A172 (cell line): ENCODE data around the gene S100A12. TPM values are rescaled to one million over a fixed set of nuclear protein-coding genes. Genes with fewer than 3 reads are reported as not detected.

Experiments used
- DNase-seq: peaks from one replicate; pipeline ENCODE4 v3.0.0-alpha.2; 2015; ENCODE audit warnings: low spot score
- total RNA-seq: library from RNA; depleted of rRNA; stranded (reverse); fragments of >200 nt; shearing (Covaris generic); gene quantifications from 2 replicates; pipeline ENCODE4 v1.2.3, GENCODE V29; 2014

The S100A12 gene
- total RNA-seq, 1 experiment from 2014 or later, result not detected

DNA sequence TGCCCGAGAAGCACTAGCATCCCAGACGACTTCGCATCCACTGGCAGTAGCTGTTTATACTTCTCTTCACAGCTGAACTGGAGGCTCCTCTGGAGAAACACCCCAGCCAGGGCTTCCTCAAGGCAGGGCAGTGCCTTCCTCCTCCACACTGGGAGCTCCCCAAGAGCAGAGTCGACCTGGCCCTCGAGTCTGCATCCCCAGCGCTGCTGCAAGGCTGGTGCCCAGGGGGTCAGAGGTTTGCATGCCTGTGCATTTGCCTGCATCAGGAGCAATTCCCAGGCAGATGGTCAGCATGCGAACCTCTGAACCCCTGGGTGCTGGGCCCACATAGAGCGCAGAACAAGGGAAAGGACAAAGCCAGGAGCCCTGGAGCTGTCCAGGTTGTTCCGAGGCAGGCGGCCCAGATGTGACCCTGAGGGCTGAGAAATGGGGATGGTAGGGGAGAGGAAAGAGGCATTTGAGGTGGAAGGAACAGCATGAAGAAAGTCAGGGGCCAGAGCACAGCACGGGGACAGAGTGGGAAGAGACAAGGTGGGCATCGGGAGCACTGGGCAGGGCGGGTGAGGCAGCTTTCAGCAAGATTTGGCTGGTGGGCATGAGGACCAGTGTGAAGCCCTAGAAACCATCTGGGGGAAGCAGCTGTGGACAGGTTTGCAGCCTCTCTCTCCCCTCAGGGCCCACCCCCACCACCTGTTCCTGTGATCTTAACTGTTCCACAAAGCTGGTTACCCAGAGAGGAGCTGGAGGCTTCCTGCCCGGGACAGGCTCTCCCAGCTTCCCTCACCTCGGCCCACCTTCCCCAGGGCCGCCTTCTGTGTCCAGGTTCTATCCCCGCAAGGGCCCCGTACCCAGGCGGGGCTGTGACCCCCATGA, 21.9 kb upstream of the S100A12 start:
- DNase-seq, result no peak

DNA sequence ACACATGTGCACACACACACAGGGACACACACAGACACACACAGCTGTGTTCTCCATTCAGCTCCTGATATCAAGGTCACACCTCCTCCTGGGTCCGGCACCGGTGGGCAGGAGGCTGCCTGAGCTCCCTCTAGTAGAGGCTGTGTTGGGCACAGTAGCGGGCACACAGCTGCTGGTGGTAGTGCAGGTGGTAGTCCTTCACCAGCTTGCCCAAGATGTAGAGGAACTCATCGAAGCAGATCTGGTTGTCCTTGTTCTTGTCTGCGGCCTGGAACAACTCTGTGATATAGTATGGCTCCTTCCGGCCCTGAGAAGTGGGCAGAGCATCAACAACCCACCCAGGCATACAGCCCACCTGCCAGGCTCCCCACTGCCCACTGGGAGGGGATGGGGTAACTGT, 21.0 kb upstream of the S100A12 start:
- DNase-seq, result no peak

DNA sequence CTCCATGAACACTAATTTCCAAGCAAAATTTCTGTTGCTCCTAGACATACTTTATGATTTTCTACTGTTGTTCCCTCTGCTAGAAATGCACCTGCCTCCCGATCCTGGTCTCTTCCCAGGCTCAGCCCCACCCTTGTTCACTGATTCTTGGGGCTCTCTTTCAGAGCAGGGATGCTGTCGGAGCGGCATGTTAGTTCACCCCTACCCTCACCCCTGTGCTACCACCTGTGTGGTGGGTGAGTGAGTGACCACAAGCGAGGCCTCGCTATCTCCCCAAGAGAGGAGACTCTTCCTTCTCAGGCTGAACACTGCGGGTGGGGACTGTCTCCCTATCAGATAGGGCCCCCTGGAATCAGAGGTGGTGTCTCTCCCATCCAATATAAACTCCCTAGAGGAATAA, 20.4 kb upstream of the S100A12 start:
- DNase-seq, result no peak

DNA sequence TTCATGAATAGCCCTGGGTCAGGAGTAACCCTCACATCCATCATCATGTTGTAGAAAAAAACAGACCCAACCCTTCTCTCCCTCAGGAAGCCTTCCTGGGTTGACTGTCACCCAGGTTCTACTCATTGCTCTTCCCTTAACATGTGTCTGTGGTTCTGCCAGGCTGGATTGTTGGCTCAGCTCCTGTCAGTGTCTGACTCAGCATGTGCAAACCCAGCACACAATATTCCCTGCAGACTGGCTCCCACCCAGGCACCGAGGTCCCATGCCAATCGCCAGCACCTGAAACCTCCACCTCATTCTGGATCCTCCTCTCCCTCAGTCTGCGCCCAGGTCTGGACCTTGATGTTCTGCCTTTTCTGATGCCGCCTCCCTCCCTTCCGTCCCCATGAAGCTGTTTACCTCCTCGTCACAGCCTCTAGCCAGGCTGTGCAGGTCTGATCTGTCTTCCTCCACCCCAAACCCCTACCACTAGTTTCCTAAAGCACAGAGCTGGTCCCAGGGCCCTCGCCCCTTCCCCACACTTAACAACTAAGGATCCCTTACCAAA, 19.8 kb upstream of the S100A12 start:
- DNase-seq, result peak; percentile 44

- DNase-seq, result no peak
Observed at GRCh38 chr1:153394391-153394790, 19.0 kb upstream of the S100A12 start.

DNA sequence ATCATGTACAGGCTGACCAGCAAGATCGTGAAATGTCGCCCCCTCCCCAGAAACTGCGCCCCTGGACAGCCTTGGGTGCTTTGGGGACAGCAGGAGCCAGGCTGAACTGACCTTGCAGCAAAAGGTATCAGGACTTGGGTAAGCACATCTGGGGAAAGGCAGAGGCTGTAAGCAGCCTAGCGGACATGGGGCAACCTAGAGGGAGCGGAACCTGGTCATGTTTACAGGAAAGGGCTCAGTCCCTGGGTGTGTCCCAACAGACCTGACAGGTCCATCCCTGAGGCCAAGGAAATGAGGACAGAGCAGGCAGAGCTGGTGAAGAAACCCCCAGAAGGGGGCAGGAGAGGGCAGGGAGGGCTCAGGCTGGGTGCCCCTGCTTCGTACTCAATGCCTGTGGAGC, 18.5 kb upstream of the S100A12 start:
- DNase-seq, result no peak

- no peak for DNase-seq
Observed at GRCh38 chr1:153392822-153393221, 17.4 kb upstream of the S100A12 start.

- DNase-seq, result no peak
Observed at GRCh38 chr1:153392258-153392657, 16.8 kb upstream of the S100A12 start.

DNA sequence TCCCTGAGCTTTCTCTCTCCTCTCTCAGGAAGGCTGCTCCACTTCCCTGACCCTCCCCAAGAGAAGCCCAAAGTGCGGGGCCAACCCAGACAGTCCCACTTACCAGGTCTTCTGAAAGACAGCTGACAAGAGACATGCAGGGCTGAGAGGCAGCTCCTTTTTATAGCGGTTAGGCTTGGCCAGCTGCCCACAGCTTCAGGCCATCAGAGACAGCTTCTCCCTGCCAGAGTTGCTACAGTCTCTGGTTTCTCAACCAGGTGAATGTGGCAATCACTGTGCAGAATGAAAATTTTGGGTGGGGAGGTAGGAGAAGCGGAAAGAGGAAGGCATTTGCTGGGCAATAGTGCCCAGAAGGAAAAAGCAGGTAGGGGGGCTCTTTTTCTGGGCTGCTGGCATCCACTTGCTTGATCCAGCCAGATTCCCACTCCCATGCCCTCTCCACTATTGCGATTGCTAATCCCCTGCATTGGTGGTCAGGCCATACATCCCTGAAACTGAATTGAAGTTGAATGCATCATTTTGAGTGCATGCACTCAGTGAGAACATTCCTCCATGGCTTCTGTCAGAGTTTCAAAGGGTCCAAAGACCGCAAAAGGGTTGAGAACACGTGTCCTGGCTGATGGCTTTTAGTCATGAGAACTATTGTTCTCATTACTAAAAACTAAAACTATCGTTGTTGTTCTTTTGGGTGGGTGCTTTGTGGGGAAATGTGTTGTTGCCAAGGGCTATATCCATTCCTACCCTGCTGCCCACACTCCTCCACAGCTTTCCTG, 15.7 kb upstream of the S100A12 start, which contains the start of gene S100A8:
S100A8 (minus strand) TSS at position 136 of the 773 bp plus-strand sequence. CDS start 538 bp downstream, outside the sequence.
- no peak for DNase-seq

DNA sequence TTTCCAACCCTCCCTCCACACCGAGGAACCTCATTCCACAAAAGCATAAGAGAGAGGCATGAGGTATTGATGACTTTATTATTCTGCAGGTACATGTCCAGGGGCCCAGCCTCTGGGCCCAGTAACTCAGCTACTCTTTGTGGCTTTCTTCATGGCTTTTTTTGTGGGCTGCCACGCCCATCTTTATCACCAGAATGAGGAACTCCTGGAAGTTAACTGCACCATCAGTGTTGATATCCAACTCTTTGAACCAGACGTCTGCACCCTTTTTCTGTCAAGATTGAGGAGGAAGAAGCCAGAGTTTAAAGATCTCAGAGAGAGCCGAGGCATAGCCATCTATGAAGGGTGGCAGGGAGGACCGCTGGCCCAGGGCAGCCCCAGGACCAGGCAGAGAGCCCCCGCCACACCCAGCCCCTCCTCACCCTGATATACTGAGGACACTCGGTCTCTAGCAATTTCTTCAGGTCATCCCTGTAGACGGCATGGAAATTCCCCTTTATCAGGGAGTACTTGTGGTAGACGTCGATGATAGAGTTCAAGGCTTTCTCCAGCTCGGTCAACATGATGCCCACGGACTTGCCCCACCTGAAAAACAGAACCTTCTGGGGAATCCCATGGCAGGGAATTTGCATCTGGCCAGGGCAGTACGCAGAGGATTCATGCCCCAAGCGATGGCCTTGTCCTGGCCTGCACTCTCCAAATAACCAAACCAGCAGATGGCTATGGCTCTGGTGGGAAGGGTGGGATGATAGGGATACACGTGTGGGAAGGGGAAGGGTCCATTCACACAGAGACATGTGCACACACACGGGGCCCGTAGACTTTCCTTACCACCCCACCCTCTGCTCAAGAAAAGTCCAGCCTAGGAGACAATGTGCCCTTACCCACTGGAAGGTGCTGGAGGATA, 14.8 kb upstream of the S100A12 start:
- DNase-seq, result no peak

DNA sequence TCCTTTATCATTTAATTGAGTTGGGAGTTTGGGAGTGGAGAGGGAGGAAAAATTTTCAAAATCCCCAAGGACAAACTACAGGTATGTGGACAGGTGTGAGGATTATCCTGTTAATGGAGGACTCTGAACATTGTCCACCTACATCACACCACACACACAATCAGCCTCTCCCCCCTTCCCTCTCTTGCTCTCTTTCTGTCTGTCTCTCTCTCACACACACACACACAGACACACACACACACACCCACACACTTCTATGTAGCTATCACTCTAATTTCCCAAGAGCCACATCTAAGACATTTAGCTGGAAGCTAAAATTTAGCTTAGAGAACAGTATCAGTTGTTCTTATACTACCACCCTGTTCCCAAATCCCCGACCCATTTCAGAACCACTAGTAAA, 14.0 kb upstream of the S100A12 start:
- DNase-seq, result no peak

GRCh38 chr1:153387785-153388184, 12.4 kb upstream of the S100A12 start:
- DNase-seq, result no peak

DNA sequence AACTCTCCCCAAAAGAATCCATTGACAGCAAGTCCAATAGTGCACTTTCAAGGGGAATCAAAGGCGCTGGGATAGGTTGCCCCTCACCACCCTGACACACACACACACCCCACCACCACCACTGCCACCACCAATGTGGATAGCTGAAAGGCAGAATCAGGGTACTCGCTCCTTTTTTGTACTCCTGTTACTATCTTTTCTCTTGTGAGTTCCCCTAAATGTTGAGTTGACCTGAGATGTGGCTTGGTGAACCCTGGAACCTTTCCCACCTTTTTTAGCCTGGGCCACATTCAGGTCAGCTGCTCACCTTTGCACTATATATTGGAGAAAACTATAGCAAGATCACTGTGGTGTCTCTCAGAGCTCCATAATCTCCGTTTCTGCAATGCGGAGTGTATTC, 11.6 kb upstream of the S100A12 start:
- DNase-seq, result no peak

GRCh38 chr1:153386500-153386901, 11.1 kb upstream of the S100A12 start:
- no peak for DNase-seq

DNA sequence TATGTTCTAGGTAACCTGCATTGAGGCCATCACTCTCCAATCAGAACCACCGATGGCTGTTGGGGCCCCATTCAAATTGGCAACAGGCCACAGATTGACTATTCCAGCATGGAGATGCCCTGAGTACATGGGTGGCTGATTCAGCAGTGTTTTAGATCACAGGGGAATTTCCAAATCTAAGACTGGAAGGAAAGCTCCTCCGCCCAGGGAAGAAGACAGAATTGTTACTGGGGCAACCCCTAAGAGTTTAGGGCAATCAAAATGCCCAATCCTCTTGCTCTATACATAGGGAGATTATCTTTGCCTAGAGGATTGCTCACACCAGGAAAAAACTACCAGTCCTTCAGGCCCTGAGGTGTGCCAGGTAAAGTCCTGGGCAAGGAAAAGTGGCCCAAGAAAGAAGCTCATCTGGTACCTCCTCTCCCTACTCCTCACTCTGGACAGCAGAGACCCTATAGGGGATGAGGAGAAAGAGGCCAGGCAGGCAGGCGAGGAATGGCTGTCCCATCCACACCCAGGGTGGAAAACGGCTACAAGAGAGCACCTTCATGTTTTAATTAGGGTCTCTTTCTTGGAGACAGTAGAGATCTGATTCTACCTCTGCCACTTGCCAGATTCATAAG, 9.6 kb upstream of the S100A12 start:
- no peak for DNase-seq

DNA sequence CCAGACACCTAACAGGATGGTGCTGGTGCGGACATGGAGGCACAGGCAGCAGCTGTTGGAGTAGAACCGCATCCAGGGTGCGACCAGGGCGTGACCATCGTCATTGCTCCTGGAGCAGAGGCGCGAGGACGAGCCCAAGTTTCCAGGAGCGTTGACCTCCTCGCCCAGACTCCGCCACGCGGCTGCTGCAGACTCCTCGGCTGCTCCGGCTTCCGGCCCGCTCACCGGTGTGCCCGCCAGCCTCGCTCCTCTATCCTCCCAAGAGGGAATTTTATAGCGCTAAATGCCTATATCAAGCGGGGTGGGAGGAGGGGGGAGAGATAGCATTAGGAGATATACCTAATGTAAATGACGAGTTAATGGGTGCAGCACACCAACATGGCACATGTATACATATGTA, 5.3 kb upstream of the S100A12 start:
- DNase-seq, result no peak

- DNase-seq, result no peak
Observed at GRCh38 chr1:153379591-153379990, 4.2 kb upstream of the S100A12 start.

DNA sequence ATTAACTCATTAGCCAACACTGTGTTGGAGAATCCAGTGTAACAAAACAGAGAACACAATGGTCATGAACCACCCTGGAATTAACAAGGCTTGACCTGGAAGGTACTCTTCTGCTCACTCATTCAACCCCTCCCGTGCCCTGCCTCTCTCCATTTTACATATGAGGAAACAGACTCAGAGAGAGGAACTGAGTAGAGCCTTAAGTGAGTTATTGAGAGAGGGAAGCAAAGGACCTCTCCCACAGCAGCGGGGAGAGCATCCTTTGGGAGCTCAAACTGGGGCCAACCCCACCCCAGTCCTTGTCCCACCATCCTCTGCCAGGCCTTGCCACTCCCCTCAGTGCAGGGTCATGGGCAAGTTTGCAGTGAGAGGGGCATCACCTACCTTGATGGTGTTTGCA, 1.4 kb downstream of the S100A12 start:
- no peak for DNase-seq

- DNase-seq, result no peak
Observed at GRCh38 chr1:153372571-153372970, 2.9 kb downstream of the S100A12 start.

- no peak for DNase-seq
Observed at GRCh38 chr1:153371231-153371630, 4.2 kb downstream of the S100A12 start.

- DNase-seq, result no peak
Observed at GRCh38 chr1:153370146-153370545, 5.3 kb downstream of the S100A12 start.
